Stimulated activated memory B cell treated with anti-CD40 and anti-IgM and Interleukin-4, amounts not matched to agents 10 μg/mL and 1 μg/mL and 100 μg/mL, for 72 hours (primary cell): ENCODE results near the gene RPS6KA2.
"Not testable (repeated sequence)": the region's sequence is repeated elsewhere in the genome, so short reads cannot be mapped to it uniquely, and the experiment has no call there.

Experiments used
- ATAC-seq: fragments of 150-1000 bp; cut with Tn5 transposase; 2 replicates; pipeline ENCODE4 v1.10.0; 2021
- H3K27ac Mint-ChIP-seq: one replicate; pipeline ENCODE4 v1.8.0; 2022; ENCODE audit warnings: mild to moderate bottlenecking, mixed read lengths
- H3K27me3 Mint-ChIP-seq: one replicate; pipeline ENCODE4 v1.8.0; 2022; ENCODE audit warnings: mixed read lengths
- H3K36me3 Mint-ChIP-seq: one replicate; pipeline ENCODE4 v1.8.0; 2022; ENCODE audit warnings: mixed read lengths
- H3K4me1 Mint-ChIP-seq: one replicate; pipeline ENCODE4 v1.8.0; 2022; ENCODE audit warnings: mixed read lengths
- H3K4me3 Mint-ChIP-seq: one replicate; pipeline ENCODE4 v1.8.0; 2022; ENCODE audit warnings: mild to moderate bottlenecking, moderate library complexity, mixed read lengths
- H3K9me3 Mint-ChIP-seq: one replicate; pipeline ENCODE4 v1.8.0; 2022; ENCODE audit warnings: mixed read lengths

RPS6KA2 gene

DNA sequence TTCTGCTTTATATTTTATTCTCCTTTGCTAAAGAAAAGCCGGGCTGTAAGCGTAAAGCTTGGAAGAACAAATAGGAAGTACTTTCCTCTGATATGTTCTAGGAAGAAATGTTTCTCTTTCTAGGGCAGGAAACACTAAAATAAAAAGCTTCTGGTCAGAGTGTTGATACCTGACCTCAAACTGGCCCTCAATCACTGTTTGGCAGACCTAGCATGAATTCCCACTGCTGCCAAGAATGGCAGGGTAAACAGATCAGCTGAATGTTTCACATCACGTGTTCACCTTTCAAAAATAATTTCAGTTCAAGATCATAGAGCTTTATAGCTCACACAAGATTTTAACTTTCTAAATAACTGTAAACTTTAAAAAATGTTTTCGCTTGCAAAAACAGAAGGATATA is 247.3 kb downstream of the RPS6KA2 start:
- no peaks in the 10 kb centered on the region for H3K27me3 Mint-ChIP-seq

GRCh38 chr6:166379103-166379586 is 247.9 kb downstream of the RPS6KA2 start:
- Mint-ChIP-seq H3K27me3 (no peaks in the 10 kb centered on the region), H3K27ac (no peak overlapping the region), H3K4me1 (peaks cover 12% of the 10 kb centered on the region), H3K36me3 (peaks cover 5% of the 10 kb centered on the region), H3K4me3 (no peak overlapping the region), H3K9me3 (no peaks in the 10 kb centered on the region)
- ATAC-seq: no peak

More for the DNA sequence above, 247.3 kb downstream of the RPS6KA2 start:
- Mint-ChIP-seq H3K36me3 (peaks cover 1% of the 10 kb centered on the region), H3K27ac (no peak overlapping the region), H3K4me3 (no peak overlapping the region), H3K9me3 (no peaks in the 10 kb centered on the region), H3K4me1 (peaks cover 12% of the 10 kb centered on the region)
- ATAC-seq: no peak

DNA sequence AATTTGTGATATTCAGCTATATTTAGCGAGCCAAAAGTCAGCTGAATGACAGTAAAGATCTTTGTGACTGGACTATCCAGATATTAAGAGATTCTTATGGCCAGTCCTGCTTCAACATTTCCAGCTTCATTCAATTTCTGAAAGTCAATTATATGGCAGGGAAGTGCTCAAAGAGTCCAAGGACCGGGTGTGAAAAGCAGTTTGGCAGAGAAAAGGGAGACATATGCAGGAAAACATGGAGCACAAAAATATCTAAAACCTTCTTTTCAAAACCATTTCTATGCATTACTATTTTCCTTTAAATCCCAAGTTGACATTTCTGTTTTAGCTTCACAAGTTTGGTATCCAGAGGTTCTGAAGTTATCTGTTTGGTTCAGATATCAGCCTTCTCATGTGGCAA is 249.3 kb downstream of the RPS6KA2 start:
- Mint-ChIP-seq H3K4me1 (peaks cover 12% of the 10 kb centered on the region), H3K4me3 (no peak overlapping the region), H3K36me3 (peaks cover 5% of the 10 kb centered on the region), H3K27ac (no peak overlapping the region), H3K27me3 (no peaks in the 10 kb centered on the region), H3K9me3 (no peaks in the 10 kb centered on the region)
- no peak for ATAC-seq

DNA sequence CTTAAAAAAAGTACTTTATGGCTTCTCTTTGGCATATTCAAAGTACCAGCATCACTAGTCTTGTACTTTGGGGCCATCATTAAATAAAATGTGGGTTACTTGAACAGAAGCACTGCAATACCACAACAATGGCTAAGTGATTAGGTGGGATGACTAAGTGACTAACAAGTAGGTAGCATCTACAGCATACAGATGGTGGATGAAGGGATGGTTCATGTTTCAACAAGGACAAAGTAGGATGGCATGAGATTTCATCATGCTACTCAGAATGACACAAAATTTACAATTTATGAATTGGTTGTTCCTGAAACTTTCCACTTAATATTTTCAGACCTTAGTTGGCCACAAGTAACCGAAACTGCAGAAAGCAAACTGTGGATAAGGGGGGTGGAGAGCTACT is 252.0 kb downstream of the RPS6KA2 start:
- Mint-ChIP-seq H3K36me3 (peaks cover 5% of the 10 kb centered on the region), H3K27ac (no peak overlapping the region), H3K4me3 (no peak overlapping the region), H3K9me3 (no peaks in the 10 kb centered on the region), H3K4me1 (no peaks in the 10 kb centered on the region), H3K27me3 (no peaks in the 10 kb centered on the region)
- no peak for ATAC-seq

DNA sequence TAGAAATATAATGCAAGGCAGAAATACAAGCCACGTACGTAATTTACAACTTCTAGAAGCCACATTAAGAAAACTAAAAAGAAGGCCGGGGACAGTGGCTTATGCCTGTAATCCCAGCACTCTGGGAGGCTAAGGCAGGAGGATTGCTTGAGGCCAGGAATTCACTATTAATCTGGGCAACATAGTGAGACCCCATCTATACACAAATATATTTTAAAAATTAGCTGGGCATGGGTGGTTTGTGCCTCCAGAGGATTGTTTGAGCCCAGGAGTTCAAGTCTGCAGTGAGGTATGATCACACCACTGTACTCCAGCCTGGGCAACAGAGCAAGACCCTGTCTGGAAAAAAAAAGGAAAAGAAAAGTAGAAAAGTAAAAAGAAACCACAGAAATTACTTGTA is 256.6 kb downstream of the RPS6KA2 start:
- Mint-ChIP-seq H3K9me3 (no peaks in the 10 kb centered on the region), H3K4me1 (no peaks in the 10 kb centered on the region), H3K36me3 (peaks cover 20% of the 10 kb centered on the region), H3K27me3 (no peaks in the 10 kb centered on the region), H3K4me3 (no peak overlapping the region), H3K27ac (no peak overlapping the region)
- ATAC-seq: no peak

DNA sequence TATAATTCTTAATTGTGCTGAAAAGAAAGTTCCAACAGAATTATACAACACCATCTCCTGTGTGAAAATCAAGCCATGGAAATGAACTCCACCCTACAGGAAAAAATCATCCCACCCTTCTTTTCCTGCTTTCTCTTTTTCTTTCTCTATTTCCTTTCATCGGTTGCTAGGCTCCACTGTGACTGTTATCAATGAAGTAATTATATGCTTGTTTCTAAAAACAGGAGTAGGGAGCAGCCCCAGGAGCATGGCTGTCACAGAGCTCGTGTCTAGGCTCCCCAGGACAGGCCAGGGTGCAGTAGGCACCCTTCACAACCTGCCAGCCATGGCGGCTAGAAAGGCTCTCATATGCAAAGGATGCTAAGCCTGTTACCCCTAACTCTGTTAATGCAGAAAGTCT is 257.3 kb downstream of the RPS6KA2 start:
- H3K4me1 Mint-ChIP-seq: no peaks in the 10 kb centered on the region
- H3K4me3 Mint-ChIP-seq: no peak overlapping the region
- no peak overlapping the region for H3K27ac Mint-ChIP-seq
- no peaks in the 10 kb centered on the region for H3K9me3 Mint-ChIP-seq
- no peak for ATAC-seq
- H3K36me3 Mint-ChIP-seq: peaks cover 19% of the 10 kb centered on the region
- no peaks in the 10 kb centered on the region for H3K27me3 Mint-ChIP-seq

DNA sequence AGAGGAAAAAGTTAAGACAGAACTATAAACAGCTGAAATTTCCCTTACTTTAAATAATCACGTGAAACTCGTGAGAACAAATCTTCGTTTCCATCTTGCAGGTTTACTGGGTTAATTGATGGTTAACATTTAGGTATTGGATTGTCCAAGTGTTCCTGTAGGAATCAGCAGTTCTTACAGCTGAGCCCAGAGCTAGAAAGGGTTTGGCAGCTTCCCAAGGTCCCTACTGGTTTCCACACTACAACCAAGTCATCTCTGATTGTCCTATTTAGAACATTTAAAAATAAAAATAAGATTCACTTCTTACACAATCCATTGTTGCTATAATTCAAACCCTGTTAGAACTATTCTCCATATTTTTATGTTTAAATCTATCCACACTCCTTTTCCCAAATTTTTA is 260.1 kb downstream of the RPS6KA2 start:
- Mint-ChIP-seq H3K27me3 (no peaks in the 10 kb centered on the region), H3K27ac (no peak overlapping the region), H3K4me1 (no peaks in the 10 kb centered on the region), H3K36me3 (peaks cover 33% of the 10 kb centered on the region), H3K9me3 (no peaks in the 10 kb centered on the region), H3K4me3 (no peak overlapping the region)
- ATAC-seq: no peak

DNA sequence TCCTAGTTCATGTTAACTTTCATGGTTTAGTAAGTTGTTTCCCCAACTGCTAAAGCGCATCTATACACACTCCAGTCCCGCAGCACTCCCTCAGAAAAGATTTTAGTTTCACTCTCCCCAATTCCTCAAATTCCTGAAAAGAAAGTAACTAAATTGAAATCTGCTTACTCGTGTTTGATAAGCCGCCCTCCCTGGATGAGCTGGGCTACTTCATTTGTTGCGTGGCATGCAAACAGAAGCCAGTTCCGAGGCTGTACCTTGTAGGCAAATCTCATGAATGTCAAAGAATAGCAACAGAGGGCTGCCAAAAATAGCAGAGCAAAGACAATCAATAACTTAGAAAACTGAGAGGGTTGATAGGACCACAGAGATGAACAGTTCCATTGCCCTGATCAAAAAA is 261.2 kb downstream of the RPS6KA2 start:
- no peak for ATAC-seq
- Mint-ChIP-seq H3K9me3 (no peaks in the 10 kb centered on the region), H3K4me1 (no peaks in the 10 kb centered on the region), H3K36me3 (peaks cover 33% of the 10 kb centered on the region), H3K27me3 (no peaks in the 10 kb centered on the region), H3K4me3 (no peak overlapping the region), H3K27ac (no peak overlapping the region)

- Mint-ChIP-seq H3K4me1 (no peaks in the 10 kb centered on the region), H3K4me3 (no peak overlapping the region), H3K27ac (no peak overlapping the region), H3K27me3 (no peaks in the 10 kb centered on the region), H3K36me3 (peaks cover 33% of the 10 kb centered on the region), H3K9me3 (no peaks in the 10 kb centered on the region)
- ATAC-seq: no peak
These were observed 261.8 kb downstream of the RPS6KA2 start for GRCh38 chr6:166365221-166365620.

- H3K4me1 Mint-ChIP-seq: no peaks in the 10 kb centered on the region
- no peak overlapping the region for H3K27ac Mint-ChIP-seq
- no peaks in the 10 kb centered on the region for H3K27me3 Mint-ChIP-seq
- no peak overlapping the region for H3K4me3 Mint-ChIP-seq
- peaks cover 33% of the 10 kb centered on the region for H3K36me3 Mint-ChIP-seq
- no peaks in the 10 kb centered on the region for H3K9me3 Mint-ChIP-seq
- no peak for ATAC-seq
These were observed 262.6 kb downstream of the RPS6KA2 start for GRCh38 chr6:166364456-166364855.

DNA sequence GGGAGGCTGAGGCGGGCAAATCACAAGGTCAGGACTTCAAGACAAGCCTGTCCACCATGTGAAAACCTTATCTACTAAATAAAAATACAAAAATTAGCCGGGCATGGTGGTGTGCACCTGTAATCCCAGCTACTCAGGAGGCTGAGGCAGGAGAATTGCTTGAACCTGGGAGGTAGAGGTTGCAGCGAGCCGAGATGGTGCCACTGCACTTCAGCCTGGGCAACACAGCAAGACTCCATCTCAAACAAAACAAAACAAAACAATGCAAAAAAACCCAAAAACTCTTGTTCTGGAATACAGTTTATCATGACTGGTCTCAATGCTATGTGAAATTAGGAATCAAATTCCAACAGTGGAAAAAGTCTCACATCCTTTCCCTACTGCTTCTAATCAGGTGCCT is 264.6 kb downstream of the RPS6KA2 start:
- not testable (repeated sequence) for H3K4me1 Mint-ChIP-seq, H3K9me3 Mint-ChIP-seq

GRCh38 chr6:166361077-166361429 is 266.0 kb downstream of the RPS6KA2 start:
- H3K4me1 Mint-ChIP-seq: no peaks in the 10 kb centered on the region
- H3K36me3 Mint-ChIP-seq: peaks cover 23% of the 10 kb centered on the region
- no peak overlapping the region for H3K4me3 Mint-ChIP-seq
- H3K27me3 Mint-ChIP-seq: no peaks in the 10 kb centered on the region
- no peak for ATAC-seq
- no peaks in the 10 kb centered on the region for H3K9me3 Mint-ChIP-seq
- no peak overlapping the region for H3K27ac Mint-ChIP-seq

More for the DNA sequence above, 264.6 kb downstream of the RPS6KA2 start:
- not testable (repeated sequence) for H3K4me3 Mint-ChIP-seq, ATAC-seq, H3K27me3 Mint-ChIP-seq, H3K27ac Mint-ChIP-seq
- H3K36me3 Mint-ChIP-seq: peaks cover 27% of the 10 kb centered on the region

GRCh38 chr6:166360243-166361076 is 266.6 kb downstream of the RPS6KA2 start:
- no peak for ATAC-seq
- H3K27ac Mint-ChIP-seq: no peak overlapping the region
- no peak overlapping the region for H3K4me3 Mint-ChIP-seq
- no peaks in the 10 kb centered on the region for H3K9me3 Mint-ChIP-seq
- H3K36me3 Mint-ChIP-seq: peaks cover 18% of the 10 kb centered on the region
- H3K27me3 Mint-ChIP-seq: no peaks in the 10 kb centered on the region
- no peaks in the 10 kb centered on the region for H3K4me1 Mint-ChIP-seq
